Inflammatory macrophage (primary cell): ENCODE measurements around the gene ZNF112.
A peak's percentile ranks its signal among the peaks of the same experiment; 100 is the strongest.
"Not testable (repeated sequence)": the region's sequence is repeated elsewhere in the genome, so short reads cannot be mapped to it uniquely, and the experiment has no call there.

Experiments
- DNase-seq, 2 donors: peaks; one replicate each; pipeline ENCODE4 v3.0.0-alpha.2; 2020 to 2022
- total RNA-seq, 18 experiments: gene quantifications; one replicate each; lab custom pipeline; 2026; ENCODE audit warnings: mixed read lengths in 6 of 18, inconsistent platforms in 2 of 18; lab: John Stamatoyannopoulos, UW

The ZNF112 gene
- total RNA-seq = 0.21 to 7.5 (median 2.4) reads per million in 18 experiments

DNA sequence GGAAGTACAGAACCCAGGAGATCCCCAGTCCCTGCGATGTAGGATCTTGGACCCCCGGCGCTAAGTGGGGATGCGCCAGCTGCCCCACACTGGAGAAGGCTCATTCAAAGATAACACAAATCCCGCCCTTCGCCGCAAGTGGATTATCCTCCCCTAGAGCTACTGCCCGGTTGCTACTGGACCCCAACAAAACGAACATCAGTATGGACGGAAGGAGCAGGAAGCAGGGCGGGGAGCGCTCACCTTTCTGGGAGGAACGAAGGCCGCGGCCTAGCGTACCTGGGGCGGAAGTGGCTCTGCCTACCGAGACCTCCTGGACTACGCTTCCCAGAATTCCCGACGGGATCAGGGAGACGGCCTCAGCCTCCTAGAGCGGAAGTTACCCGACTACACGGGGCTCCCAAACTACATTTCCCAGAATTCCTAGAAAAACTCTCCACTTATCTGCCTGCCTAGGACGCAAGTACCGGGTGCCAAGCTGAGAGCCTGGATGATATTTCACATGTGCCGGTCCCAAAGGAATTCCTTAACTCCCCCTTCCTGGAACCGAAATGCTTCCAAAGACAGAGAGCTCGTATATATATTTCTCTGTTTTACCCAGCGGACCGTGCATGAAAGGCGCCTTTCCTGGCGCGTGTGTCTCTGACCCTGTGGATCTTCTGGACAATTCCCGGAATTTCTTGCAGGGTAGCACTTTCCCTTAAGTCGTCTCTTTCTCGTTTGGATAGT lies at the start of gene ZNF112:
Gene ZNF112, minus strand, starts transcription at position 298 of the 729 bp plus-strand sequence. CDS start 16,141 bp downstream, outside the sequence.
- DNase-seq = peak; percentile 84 to 90

DNA sequence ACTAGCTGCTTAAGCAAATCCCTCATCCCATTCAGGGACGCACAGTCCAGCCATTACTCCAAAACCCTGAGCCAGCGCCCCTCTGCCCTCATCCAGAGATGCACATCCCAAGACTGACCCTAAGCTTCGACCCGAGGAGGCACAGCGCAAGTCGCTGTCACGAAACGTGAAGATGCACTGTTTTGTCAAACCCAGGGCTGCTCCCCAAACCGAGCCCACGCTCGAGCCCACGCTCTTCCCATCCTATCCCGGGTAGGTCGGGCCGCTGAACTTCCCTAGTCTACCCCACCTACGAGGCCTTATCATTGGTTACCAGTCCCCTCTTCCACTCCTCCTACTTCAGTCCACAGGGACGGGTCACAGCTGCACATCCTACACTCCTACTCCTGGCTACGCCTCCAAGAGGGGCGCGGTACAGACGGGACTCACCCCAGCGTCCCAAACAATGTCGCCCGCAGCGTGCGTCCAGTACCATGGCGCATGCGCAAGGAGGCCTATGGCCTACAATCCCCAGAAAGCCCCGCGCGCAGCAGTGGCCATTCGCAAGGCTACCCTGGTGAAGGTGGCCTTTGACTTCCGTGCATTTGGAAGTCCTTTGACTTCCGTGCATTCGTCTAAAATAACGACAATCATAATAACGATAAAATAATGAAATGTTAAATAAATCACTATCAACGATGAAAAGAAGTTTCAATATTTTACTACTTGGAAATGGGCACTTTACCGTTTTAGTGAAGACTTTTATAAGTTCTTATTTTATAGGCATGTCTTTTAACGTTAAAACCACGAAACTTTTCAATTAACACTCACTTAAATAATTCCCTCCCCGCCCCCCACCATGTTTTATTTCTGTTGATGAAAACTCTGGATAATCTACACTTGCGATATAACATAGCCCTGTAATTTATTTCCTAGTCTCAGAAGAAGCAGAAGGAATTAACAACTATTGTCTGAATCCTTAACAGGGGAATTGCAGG lies 44.9 kb upstream of the ZNF112 start, which contains the start of gene ZNF285:
Gene ZNF285, minus strand, starts transcription at position 470 of the 977 bp plus-strand sequence. CDS start 4,395 bp downstream, outside the sequence.
- DNase-seq = peak; percentile 92 to 97

DNA sequence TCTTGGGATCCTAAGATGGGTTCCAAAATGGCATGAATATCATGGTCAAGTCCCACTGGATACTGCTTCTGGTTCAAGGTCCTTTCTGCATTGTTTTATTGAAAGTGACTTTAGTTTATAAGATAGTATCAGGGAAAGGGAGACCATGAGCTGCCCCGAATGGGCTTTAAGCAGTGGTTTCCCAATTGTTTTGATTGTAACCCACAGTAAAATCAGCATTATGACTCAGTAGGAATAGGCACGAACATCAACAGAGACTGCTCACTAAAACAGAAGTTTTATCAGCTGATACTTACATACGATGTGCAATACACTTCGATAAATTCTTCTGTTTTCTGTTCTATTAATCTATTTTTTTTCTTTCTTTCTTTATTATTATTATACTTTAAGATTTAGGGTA lies 32.8 kb upstream of the ZNF112 start:
- not testable (repeated sequence) for DNase-seq

DNA sequence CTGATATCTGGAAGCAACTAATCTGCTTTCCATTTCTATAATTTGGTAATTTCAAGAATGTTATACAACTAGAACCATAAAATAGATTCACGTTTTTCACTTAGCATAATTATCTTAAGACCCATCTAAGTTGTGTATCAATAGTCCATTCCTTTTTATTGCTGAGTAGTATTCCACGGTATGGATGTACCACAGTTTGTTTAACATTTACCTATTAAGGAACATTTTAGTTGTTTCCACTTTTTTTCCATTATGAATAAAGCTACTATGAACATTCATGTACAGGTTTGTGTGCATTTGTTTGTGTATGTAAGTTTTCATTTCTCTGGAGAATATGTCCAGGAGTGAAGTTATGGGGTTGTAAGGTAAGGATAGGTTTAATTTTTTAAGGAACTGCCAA lies 18.3 kb upstream of the ZNF112 start:
- no peak for DNase-seq

DNA sequence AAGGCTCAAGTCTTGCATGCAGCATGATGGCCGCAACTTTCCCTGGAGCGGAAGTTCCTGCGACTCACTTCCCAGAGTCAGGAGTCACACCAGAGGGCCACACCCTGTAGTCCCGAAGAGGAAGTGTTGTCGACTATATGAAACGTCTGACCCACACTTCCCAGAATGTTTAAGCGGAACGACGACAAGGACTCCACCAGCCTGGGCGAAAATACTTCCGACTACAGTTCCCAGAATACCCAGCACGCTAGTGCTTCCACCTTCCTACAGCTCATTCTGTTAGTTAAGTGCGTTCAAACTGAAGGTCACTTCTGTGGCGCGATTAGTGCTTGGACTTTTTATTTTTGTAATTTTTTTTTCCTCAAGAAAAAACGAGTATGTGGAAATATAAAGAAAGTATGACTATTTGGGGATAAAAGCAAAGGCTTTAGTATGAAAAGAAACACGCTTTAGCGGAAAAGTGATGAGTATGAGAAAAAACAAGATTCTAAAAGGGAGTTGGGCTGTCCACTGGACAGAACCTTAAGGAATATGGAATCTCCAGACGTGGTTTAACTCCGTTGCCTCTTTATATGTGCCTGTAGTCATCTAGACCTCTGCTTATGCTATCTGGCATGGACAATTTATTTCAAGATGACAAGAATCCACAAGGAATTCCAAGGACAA lies 15.5 kb upstream of the ZNF112 start:
- no peak for DNase-seq

DNA sequence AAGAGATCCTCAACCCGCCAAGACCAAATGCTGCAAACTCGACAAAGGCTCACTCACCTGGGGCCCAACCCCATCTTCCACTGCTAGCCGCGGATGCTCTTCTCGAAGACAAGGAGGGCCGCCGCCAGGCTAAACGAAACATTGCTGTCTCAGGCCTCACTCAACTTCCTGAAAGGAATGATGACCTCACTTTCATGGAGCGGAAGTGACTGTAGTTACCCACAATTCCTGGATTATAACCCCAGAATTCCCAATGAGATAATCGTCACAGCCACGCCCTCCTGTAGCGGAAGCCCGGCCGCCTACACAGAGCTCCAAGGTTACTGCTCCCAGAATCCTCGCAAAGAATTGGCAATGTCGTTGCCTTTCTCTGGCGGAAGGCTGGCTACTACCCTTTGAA lies 10.5 kb upstream of the ZNF112 start:
- DNase-seq = no peak

DNA sequence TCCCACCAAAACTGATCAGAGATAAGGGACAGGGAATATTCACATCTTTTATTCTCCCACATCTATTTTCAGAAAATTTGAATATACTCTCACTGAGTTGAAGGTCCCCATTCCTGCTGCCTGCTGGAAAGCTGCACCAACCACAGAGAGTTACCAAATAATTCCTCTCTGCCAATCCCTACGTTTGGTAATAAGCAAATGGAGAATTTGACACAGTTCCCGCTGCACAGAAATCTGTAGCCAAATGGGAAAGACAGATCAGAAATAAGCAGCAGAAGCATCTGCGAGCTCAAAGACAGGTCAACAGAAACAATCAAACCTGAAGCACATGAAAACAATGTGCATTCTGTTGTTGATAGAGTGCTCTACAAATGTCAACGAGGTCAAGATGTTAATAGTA lies 9.9 kb downstream of the ZNF112 start:
- DNase-seq = no peak

DNA sequence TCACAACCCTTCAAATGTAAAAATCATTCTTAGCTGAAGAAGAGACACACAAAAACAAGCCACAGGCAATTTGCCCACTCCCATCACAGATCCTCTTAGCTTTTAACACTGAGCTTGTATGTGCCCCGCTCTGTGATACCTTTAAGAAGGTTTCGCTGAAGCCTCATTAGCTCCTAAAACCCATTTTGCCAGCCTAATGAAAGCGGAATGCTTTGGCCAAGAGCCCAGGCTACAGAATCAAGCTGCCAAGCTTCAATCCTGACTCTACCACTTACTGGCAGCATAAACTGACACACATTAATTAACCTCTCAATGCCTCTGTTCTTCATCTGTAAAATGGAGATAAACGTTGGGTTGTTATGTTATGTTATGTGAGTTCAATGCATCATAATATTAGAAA lies 10.5 kb downstream of the ZNF112 start:
- no peak for DNase-seq

DNA sequence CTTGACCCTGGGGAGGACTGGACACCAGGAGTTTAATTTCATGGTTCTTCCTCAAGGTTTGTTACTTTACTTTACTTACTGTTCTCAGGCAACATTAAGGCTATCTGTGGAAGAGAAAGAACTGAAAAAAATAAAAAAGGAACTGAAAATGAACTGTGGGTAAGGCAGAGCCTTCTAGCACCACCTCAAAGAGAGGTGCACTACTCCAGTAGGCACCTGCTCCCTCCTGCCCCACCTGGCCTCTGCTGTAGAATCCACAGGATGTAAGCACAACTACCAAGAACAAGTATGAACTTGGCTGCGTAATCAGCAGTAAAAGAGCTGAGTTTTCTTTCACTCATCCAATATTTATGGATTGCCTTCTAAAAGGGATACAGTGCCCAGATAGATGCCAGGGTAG lies 12.2 kb downstream of the ZNF112 start:
- no peak for DNase-seq

DNA sequence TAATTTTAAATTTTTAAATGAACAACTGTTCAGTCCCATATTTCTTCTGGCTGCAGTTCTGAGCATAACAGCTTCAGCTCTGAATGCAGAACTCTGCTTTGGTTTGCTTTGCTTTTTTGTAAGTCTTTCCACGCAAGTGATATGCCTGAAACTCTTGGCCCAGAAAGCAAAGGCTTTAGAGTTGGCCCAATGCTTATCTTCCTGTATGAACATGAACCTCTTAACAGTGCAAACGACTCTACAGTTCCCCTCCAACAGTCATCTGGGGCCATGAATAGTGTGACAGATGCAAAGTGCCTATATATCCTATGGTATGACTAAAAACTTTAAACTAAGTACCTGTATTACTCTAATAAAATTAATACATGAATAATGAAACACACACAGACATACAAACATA lies 14.7 kb downstream of the ZNF112 start:
- DNase-seq = no peak

DNA sequence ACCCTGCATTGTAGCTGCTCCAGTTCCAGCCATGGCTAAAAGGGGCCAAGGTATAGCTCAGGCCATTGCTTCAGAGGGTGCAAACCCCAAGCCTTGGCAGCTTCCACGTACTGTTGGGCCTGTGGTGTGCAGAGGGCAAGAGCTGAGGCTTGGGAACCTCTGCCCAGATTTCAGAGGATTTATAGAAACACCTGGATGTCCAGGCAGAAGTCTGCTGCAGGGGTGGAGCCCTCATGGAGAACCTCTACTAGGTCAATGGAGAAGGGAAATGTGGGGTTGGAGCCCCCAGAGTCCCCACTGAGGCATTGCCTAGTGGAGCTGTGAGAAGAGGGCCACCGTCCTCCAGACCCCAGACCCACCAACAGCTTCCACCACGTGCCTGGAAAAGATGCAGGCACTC lies 21.8 kb downstream of the ZNF112 start:
- not testable (repeated sequence) for DNase-seq

DNA sequence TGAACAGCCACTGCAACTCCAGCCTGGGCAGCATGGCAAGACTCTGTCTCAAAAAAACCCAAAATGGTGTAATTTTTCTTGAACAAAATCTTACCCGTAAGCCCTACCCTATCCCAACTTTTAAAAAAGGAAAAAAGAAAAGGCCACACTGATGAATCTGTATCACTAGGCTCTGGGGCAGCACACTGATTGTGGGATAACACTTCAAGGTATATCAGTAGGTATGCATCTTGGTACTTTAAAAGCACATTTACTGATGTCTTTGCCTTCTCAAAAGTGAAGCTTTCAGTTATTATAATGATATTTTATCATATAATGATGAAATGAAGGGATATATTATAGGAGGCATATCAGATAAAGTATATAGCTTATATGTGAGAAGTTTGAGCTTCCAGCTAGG lies 24.3 kb downstream of the ZNF112 start:
- DNase-seq = no peak

DNA sequence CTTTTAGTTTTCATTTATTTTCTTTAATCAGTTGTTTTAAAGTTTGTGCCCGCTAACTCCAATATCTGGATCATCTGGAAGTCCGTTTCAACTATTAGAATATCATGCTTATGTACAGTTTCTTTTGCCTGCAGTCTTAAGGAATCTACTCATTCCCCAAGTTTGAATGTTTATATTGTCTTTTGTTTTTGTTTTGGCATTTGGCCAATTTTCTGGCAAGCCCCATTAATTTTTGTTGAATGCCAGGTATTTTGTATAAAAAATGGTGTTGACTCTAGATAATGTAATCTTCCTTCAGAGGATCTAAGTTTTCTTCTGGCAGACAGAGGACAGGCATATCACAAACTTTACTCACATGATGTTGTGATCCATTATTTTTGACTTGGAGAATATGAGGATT lies 40.6 kb downstream of the ZNF112 start:
- DNase-seq = no peak

DNA sequence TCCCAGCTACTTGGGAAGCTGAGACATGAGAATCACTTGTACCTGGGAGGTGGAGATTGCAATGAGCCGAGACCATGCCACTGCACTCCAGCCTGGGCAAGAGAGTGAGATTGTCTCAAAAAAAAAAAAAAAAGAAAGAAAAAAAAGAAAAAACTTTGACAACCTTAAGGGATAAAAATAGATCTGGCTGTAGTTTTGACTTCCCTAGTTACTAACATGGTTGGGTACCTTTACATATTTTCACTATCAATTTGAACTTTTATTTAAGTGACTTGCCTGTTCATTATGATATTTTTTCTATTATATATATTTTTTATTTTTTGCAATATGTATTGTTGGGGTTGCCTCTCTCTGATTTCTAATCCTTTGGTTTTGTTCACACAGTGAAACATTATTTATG lies 43.2 kb downstream of the ZNF112 start:
- DNase-seq = no peak

DNA sequence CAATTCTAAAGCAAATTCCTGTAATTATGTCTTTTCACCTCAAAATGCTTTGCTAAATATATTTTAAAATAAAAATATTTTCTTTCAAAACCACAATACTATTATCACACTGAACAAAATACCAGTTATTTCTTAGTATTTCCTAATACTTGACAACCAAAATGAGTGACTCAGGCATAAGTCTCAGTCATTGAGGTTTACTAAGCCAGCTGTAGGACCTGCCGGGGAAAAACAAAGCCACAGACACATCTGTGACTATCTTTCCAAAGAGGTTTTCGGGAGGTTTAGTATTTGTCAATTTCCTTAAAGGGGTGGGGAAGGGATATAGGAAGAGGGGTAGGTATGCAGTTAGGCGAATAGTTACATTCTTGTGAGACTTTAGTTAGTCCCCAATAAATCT lies 48.5 kb downstream of the ZNF112 start:
- no peak for DNase-seq

DNA sequence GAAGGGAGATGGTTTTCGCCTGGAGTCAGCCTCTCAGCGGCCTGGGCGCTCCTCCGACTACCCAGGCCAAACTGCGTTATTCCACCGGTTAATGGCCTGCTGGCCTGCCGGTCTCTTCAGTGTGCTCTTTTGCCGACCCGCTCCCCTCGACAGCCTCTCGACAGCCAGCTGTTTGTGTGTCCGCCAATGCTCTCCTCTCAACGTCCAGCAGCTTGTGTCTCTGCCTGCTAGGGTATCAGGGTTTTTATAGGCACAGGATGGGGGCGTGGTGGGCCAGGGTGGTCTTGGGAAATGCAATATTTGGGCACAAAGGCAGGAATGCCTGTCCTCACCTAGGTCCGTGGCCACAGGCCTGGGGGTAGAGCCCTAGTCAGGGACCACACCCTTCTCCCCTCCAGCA lies 50.2 kb downstream of the ZNF112 start:
- no peak for DNase-seq

DNA sequence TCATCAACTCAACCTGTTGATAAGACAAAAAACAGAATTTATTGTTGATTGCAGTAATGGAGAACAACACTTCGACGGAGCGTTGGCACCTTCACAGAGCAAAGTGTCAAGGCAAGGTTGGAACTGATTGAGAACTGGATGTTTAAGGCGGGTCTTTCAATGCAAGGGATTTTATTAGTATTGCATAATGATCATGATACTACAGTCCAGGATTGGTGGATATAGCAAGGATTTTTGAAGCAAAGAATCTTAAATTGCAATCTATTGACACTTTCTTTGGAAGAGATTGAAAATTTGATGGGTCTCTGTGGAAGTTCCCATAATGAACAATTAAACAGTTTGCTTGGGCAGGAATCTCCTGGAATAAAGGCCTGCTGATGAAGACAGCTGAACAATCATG lies 51.0 kb downstream of the ZNF112 start:
- no peak for DNase-seq

DNA sequence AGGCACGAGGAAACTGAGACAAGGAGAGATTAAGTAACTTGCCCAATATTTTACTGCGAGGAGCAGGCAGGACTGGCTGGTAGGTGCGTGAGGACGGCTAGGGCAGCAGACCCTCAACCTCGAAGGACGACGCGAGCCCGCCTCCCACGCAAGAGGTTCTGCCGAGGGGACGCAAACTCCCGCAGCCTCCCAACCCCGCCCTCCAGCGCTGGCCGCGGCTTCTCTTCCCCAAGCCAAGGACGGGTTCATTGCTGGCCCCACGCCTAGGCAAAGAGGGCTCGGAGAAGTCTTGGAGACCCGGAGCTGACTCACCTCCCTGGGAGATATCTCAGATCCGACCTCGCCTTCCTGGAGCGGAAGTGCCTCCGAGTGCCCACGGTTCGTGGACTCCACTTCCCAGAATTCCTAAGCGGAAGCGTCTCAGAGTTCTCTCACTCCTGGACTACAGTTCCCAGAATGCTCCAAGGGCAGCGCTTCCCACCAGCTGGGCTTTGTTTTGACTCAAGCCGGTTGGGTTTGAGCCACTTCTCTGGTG lies 51.8 kb downstream of the ZNF112 start, which contains the start of gene ZNF235:
Gene ZNF235, minus strand, starts transcription at position 367 of the 535 bp plus-strand sequence. CDS start 1,621 bp downstream, outside the sequence.
- DNase-seq = peak; percentile 93 to 95

DNA sequence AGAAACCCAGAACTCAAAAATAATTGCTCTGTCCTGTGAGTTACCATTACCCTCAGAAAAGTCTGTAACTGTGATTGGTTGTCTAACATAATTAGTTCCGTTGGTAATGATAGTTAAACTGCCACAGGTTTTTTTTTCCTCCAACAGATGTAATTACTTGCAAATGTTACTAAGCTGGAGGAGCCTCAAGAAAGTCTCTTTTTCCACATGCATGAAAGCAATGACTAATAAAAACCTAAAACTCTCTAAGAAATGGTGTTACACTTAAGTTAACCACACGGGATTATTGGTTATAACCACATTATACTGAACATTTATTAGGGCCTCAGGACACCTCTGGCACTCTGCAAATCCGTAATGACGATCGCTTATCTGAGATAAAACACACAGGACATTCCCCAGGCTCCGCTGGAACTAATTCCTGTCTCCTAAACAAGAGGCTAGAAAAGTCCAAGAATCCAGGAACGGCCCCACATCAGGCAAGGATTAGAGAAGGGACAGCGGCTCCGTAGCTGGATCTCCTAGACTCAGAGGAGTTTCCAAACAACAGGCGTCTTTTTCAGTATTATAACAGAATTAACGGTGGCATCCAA lies 52.4 kb downstream of the ZNF112 start:
- peak in 1 of 2 donors; percentile 1 for DNase-seq

DNA sequence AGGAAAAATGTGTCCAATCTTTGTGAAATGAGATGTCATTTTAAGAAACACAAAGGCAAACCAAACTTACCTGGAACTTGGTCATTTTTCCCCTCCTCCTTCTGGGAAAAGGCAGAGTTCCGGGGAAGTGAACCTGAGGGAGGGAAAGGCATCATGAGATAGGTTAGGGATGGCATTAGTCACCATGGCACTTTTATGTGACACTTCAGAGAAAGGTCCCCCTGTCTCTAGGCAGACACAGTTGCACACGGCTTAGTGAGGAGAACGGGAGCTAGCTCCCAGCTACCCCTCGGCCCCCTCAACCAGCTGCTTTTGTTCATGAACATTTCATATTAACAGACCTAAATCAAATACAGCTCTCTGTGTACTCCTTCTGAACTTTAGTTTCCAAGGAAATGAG lies 53.2 kb downstream of the ZNF112 start:
- no peak for DNase-seq

DNA sequence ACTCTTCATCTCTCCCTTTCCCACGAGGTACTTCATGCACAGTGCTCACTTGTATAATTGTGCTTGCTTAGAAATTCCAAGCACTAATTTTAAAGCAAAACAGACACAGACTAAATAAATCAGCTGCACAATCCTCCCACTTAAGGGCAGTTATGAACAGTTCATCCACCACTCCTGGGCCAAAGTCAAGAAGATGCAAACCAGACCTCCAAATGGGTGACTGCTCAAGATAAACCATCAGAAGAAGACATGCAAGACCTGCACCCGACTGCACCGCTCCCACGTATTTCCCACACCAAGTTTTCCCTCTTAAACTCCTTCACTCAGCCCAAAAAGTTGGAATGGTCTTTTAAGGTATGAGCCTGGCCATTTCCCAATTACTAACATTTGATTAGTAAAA lies 71.5 kb downstream of the ZNF112 start:
- no peak for DNase-seq

DNA sequence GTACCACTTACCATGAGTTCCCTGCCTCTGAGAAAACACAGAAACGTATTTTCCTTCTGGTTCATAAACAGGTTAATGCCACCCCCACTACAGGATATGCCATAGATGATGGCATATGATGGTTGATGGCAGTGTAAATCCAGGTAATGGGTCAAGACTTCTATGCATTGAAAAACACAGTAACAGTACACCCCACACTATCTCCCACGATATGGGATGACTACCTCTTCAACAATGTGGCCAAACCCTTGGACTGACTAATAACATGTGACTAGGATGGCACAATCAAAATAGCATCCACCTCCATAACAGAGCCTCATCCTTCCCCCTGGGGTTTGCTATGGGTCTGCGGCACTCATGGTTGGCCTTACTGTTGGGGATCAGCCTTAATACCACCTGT lies 73.6 kb downstream of the ZNF112 start:
- no peak for DNase-seq
